ENCODE results near the gene HOXB9.

DNA sequence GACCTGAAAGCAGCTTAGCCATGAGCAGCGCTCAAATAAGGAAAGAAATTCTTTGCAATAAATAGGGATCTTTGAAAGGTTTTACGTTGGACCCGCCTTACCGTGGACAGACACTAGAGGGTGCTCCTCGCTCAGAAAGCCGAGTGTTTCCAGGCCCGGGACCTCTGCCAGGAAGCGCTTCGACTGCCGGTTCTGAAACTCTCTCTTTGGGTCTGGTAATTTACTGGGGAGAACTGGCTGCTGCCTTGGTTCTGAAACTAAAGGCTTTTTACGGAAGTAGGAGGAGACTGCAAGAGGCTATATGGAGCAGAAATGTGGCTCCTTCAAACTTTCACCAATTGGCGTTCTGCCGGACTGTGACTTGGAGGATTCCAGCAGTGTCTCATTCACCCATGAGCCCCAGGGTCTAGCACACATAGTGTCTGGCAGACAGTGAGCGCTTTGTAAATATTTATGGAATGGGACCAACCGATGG is 45.6 kb upstream of the HOXB9 start:
- TF ChIP-seq, protein P1, sequence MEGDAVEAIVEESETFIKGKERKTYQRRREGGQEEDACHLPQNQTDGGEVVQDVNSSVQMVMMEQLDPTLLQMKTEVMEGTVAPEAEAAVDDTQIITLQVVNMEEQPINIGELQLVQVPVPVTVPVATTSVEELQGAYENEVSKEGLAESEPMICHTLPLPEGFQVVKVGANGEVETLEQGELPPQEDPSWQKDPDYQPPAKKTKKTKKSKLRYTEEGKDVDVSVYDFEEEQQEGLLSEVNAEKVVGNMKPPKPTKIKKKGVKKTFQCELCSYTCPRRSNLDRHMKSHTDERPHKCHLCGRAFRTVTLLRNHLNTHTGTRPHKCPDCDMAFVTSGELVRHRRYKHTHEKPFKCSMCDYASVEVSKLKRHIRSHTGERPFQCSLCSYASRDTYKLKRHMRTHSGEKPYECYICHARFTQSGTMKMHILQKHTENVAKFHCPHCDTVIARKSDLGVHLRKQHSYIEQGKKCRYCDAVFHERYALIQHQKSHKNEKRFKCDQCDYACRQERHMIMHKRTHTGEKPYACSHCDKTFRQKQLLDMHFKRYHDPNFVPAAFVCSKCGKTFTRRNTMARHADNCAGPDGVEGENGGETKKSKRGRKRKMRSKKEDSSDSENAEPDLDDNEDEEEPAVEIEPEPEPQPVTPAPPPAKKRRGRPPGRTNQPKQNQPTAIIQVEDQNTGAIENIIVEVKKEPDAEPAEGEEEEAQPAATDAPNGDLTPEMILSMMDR (IDR thresholded peaks at IDR 0.05) = peak; percentile 74 to 88 (median 80)
- TF ChIP-seq POLR2A (IDR thresholded peaks at IDR 0.05) = no peak
